ENCODE results near the gene DHRS11. TPM values are rescaled to one million over a fixed set of nuclear protein-coding genes. Genes with fewer than 3 reads are reported as not detected.

Gene DHRS11
- polyA plus RNA-seq, 1 experiment, result 8.5 TPM

GRCh38 chr17:36629252-36629847, 37.7 kb downstream of the DHRS11 start:
- Histone ChIP-seq H3K4me3 (ENCODE audit: low read depth, low read length) (no peak overlapping the region), H3K36me3 (ENCODE audit: control insufficient read depth, insufficient read depth, low read length) (no peaks in the 10 kb centered on the region), H3K27me3 (ENCODE audit: control insufficient read depth, insufficient read depth, low read length) (peaks cover 16% of the 10 kb centered on the region)
- POLR2A ChIA-PET, result no interaction called here
- CTCF ChIA-PET, result interaction anchor here (0.6 to 6.7 kb wide), 17 partner anchors 9 to 744 kb away, joined by 3 to 81 read pairs (median 5); no protein-coding TSS in a partner anchor
- peak; percentile 97 for TF ChIP-seq CTCF (IDR thresholded peaks at IDR 0.05; ENCODE audit: insufficient read depth, low read depth, low read length)
- no peak for DNase-seq (ENCODE audit: low read depth)

- H3K36me3 ChIP-seq (ENCODE audit: control insufficient read depth, insufficient read depth, low read length), result no peaks in the 10 kb centered on the region
- ChIA-PET CTCF (interaction anchor here (0.9 to 6.7 kb wide), 13 partner anchors 8 to 743 kb away, joined by 3 to 81 read pairs (median 8); no protein-coding TSS in a partner anchor), POLR2A (no interaction called here)
- TF ChIP-seq CTCF (IDR thresholded peaks at IDR 0.05; ENCODE audit: insufficient read depth, low read depth, low read length), result no peak
- no peak for DNase-seq (ENCODE audit: low read depth)
- H3K27me3 ChIP-seq (ENCODE audit: control insufficient read depth, insufficient read depth, low read length), result peaks cover 16% of the 10 kb centered on the region
- no peak overlapping the region for H3K4me3 ChIP-seq (ENCODE audit: low read depth, low read length)
Measured at GRCh38 chr17:36629970-36630502, 38.4 kb downstream of the DHRS11 start.

GRCh38 chr17:36631022-36631421, 39.3 kb downstream of the DHRS11 start:
- POLR2A ChIA-PET, result no interaction called here
- Histone ChIP-seq H3K4me3 (ENCODE audit: low read depth, low read length) (no peak overlapping the region), H3K27me3 (ENCODE audit: control insufficient read depth, insufficient read depth, low read length) (peaks cover 18% of the 10 kb centered on the region), H3K36me3 (ENCODE audit: control insufficient read depth, insufficient read depth, low read length) (no peaks in the 10 kb centered on the region)
- CTCF ChIA-PET, result interaction anchor here (0.9 to 6.7 kb wide), 5 partner anchors 12 to 609 kb away, joined by 3 to 81 read pairs (median 11); no protein-coding TSS in a partner anchor
- no peak for DNase-seq (ENCODE audit: low read depth)
- TF ChIP-seq CTCF (IDR thresholded peaks at IDR 0.05; ENCODE audit: insufficient read depth, low read depth, low read length), result no peak

DNA sequence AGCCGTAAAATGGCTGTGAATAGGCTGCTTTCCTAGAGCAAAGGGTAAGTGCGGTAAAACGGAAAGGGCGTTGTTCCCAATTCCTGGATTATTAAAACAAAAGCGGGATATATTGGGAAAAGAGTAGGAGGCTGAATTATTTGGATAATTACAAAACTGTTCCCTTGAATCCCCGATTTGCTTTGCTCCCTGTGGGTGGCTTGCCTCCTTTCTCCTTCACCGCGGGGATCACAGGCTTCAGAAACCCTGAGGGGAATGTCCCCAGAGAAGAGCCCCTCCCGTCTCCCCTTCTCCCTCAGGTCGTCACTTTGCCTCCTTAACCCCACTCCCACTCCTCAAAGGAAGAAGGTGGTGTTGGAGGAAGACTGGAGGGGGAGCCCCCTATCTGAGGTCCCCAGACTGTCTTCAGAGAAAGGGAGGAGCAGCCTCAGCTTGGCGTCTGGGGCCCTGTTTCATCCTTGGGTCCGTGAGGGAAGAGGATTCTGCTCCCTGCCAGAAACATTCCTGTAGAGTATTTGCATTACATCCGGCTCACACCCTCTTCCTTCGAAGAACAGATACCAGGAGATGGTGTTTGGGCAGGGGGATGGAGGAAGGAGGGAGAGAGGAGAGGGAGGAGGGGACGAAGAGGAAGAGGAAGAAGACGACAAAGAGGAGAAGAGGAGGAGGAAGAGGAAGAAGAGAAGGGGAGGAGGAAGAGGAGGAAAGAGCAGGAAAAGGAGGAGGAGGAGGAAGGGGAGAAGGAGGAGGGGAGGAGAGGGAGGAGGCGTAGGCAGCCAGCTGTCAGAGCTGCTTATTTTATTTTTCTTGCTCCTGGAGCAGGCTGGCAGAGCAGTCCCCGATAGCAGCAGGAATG, 41.5 kb downstream of the DHRS11 start:
- Histone ChIP-seq H3K4me3 (ENCODE audit: low read depth, low read length) (no peak overlapping the region), H3K27me3 (ENCODE audit: control insufficient read depth, insufficient read depth, low read length) (peaks cover 20% of the 10 kb centered on the region), H3K36me3 (ENCODE audit: control insufficient read depth, insufficient read depth, low read length) (no peaks in the 10 kb centered on the region)
- ChIA-PET POLR2A (no interaction called here), CTCF (interaction anchor here (2.2 to 6.7 kb wide), 2 partner anchors 10 to 414 kb away, joined by 5 to 81 read pairs; no protein-coding TSS in a partner anchor)
- no peak for TF ChIP-seq CTCF (IDR thresholded peaks at IDR 0.05; ENCODE audit: insufficient read depth, low read depth, low read length)
- DNase-seq (ENCODE audit: low read depth), result no peak

DNA sequence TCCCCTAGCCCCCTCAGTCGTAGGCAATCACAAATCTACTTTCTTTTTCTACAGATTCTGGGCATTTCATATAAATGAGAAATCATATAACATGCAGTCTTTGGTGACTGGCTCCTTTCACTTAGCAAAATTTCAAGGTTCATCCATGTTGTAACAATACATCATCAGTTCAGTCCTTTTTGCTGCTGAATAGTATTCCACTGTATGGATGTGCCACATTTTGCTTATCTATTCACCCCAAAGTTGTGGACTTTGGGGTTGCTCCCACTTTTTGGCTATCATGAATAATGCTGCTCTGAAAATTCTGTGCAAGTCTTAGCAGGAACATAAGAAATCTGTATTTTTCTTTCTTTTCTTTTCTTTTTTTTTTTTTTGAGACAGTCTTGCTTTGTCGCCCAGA, 48.7 kb downstream of the DHRS11 start:
- ChIA-PET POLR2A (no interaction called here), CTCF (interaction anchor here (2.3 kb wide), 1 partner anchor 10 kb away, joined by 6 read pairs; no protein-coding TSS in a partner anchor)
- H3K4me3 ChIP-seq (ENCODE audit: low read depth, low read length), result no peak overlapping the region
- no peak for TF ChIP-seq CTCF (IDR thresholded peaks at IDR 0.05; ENCODE audit: insufficient read depth, low read depth, low read length)
- no peaks in the 10 kb centered on the region for H3K36me3 ChIP-seq (ENCODE audit: control insufficient read depth, insufficient read depth, low read length)
- DNase-seq (ENCODE audit: low read depth), result no peak
- peaks cover 45% of the 10 kb centered on the region for H3K27me3 ChIP-seq (ENCODE audit: control insufficient read depth, insufficient read depth, low read length)

All from BJ (cell line).